ENCODE measurements around the gene TRIB2. TPM values are rescaled to one million over a fixed set of nuclear protein-coding genes. Genes with fewer than 3 reads are reported as not detected.

TRIB2 gene
- total and polyA plus RNA-seq, 2 donors from 2014 or later, result 29.6 to 69.2 TPM

GRCh38 chr2:12672711-12673315 lies 43.9 kb upstream of the TRIB2 start:
- Histone ChIP-seq H3K9ac (ENCODE audit: low read length in 3 of 3) (no peak overlapping the region), H3K4me1 (ENCODE audit: control insufficient read depth in 2 of 3, insufficient read depth in 2 of 3, low read depth in 1 of 3, low read length in 3 of 3) (no peaks in the 10 kb centered on the region), H3K9me3 (ENCODE audit: control insufficient read depth in 2 of 3, insufficient read depth in 1 of 3, low read length in 3 of 3) (no peaks in the 10 kb centered on the region), H3K36me3 (ENCODE audit: control insufficient read depth in 2 of 3, insufficient read depth in 3 of 3, low read length in 3 of 3) (no peaks in the 10 kb centered on the region), H3K4me3 (ENCODE audit: low read length in 3 of 3) (no peak overlapping the region), H3K27me3 (ENCODE audit: control insufficient read depth, insufficient read depth, low read length) (no peaks in the 10 kb centered on the region), H3K27ac (ENCODE audit: low read depth in 2 of 2, low read length in 2 of 2) (no peak overlapping the region)
- TF ChIP-seq CTCF (IDR thresholded peaks at IDR 0.05; ENCODE audit: borderline replicate concordance, extremely low read depth, insufficient read depth), result no peak
- FAIRE-seq, result no peak
- DNase-seq, result no peak
- intact Hi-C loops (cut with DNase I), result no loop called here

DNA sequence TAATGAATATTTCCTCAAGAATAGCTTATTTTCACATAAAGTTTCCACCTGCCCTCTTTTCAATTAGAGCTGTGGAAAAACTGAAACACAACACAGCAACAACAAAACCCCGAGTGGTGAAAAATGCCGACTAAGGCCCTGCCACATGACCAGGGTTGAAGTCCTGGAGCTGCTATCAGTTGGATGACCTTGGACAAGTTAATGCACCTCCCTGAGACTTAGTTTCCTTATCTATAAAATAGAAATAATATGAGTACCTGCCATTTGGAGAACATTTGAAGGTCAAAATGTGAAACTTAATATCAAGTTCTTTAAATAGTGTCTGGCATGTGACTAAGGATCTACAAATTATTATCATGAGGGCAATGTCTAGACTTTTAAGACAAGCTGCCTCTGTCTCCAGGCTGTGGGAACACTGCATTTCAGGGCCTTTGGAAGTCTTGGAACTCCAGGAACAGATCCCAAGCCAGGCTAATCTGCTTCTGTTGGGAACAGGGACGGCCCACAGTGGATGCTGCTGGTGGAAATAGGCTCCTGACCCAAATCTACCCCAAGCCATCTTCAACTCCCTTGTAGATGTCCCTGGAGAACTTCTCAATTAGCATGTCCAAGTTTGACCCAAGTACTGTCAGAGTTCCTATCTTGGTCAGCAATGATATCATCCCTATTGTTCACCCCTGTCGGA lies 42.0 kb upstream of the TRIB2 start:
- DNase-seq, result no peak
- intact Hi-C loops (cut with DNase I), result no loop called here

GRCh38 chr2:12675352-12675795 lies 41.4 kb upstream of the TRIB2 start:
- Histone ChIP-seq H3K9ac (ENCODE audit: low read length in 3 of 3) (no peak overlapping the region), H3K4me3 (ENCODE audit: low read length in 3 of 3) (no peak overlapping the region), H3K4me1 (ENCODE audit: control insufficient read depth in 2 of 3, insufficient read depth in 2 of 3, low read depth in 1 of 3, low read length in 3 of 3) (no peaks in the 10 kb centered on the region), H3K27me3 (ENCODE audit: control insufficient read depth, insufficient read depth, low read length) (no peaks in the 10 kb centered on the region), H3K27ac (ENCODE audit: low read depth in 2 of 2, low read length in 2 of 2) (no peak overlapping the region), H3K36me3 (ENCODE audit: control insufficient read depth in 2 of 3, insufficient read depth in 3 of 3, low read length in 3 of 3) (no peaks in the 10 kb centered on the region), H3K9me3 (ENCODE audit: control insufficient read depth in 2 of 3, insufficient read depth in 1 of 3, low read length in 3 of 3) (no peaks in the 10 kb centered on the region)
- intact Hi-C loops (cut with DNase I), result no loop called here
- TF ChIP-seq CTCF (IDR thresholded peaks at IDR 0.05; ENCODE audit: borderline replicate concordance, extremely low read depth, insufficient read depth), result no peak
- DNase-seq, result no peak
- FAIRE-seq, result no peak

More for the DNA sequence above, 42.0 kb upstream of the TRIB2 start:
- FAIRE-seq, result no peak
- H3K4me1 ChIP-seq (ENCODE audit: control insufficient read depth in 2 of 3, insufficient read depth in 2 of 3, low read depth in 1 of 3, low read length in 3 of 3), result no peaks in the 10 kb centered on the region
- no peak overlapping the region for H3K4me3 ChIP-seq (ENCODE audit: low read length in 3 of 3)
- no peaks in the 10 kb centered on the region for H3K36me3 ChIP-seq (ENCODE audit: control insufficient read depth in 2 of 3, insufficient read depth in 3 of 3, low read length in 3 of 3)
- no peak overlapping the region for H3K27ac ChIP-seq (ENCODE audit: low read depth in 2 of 2, low read length in 2 of 2)
- TF ChIP-seq CTCF (IDR thresholded peaks at IDR 0.05; ENCODE audit: borderline replicate concordance, extremely low read depth, insufficient read depth), result no peak
- H3K9ac ChIP-seq (ENCODE audit: low read length in 3 of 3), result no peak overlapping the region
- no peaks in the 10 kb centered on the region for H3K9me3 ChIP-seq (ENCODE audit: control insufficient read depth in 2 of 3, insufficient read depth in 1 of 3, low read length in 3 of 3)
- H3K27me3 ChIP-seq (ENCODE audit: control insufficient read depth, insufficient read depth, low read length), result no peaks in the 10 kb centered on the region
